ENCODE measurements around the gene NUCB2. TPM values are rescaled to one million over a fixed set of nuclear protein-coding genes. Genes with fewer than 3 reads are reported as not detected.

Gene NUCB2
- total RNA-seq (2022; extraction: Qiagen RNA extraction; ENCODE audit: low read depth), result 27.1 to 36.3 TPM (median 32.1 TPM) in 5 replicates

GRCh38 chr11:17276236-17277023 lies at the start of gene NUCB2:
Gene NUCB2 (plus strand): TSS chr11:17276739. CDS start chr11:17295324, 18,585 bp downstream.

GRCh38 chr11:17351510-17352176 lies 75.1 kb downstream of the NUCB2 start, which contains the start of gene NCR3LG1:
Gene NCR3LG1 (plus strand): TSS chr11:17351800. CDS start chr11:17351970, 170 bp downstream.

Other genes with a start within 250 kb of the NUCB2 start
- 1,405 to 1,959 TPM (median 1,577 TPM) in 5 replicates for gene RPS13, start 199.1 kb upstream of the NUCB2 start, total RNA-seq (2022; extraction: Qiagen RNA extraction; ENCODE audit: low read depth)
- gene PIK3C2A, start 68.8 kb upstream of the NUCB2 start, total RNA-seq (2022; extraction: Qiagen RNA extraction; ENCODE audit: low read depth), result 11.6 to 20.3 TPM (median 17.0 TPM) in 5 replicates
- 2.3 to 3.7 TPM (median 3.3 TPM) in 5 replicates for gene NCR3LG1, start 75.1 kb downstream of the NUCB2 start, total RNA-seq (2022; extraction: Qiagen RNA extraction; ENCODE audit: low read depth)
- gene KCNJ11, start 111.9 kb downstream of the NUCB2 start, total RNA-seq (2022; extraction: Qiagen RNA extraction; ENCODE audit: low read depth), result 0.15 to 0.62 TPM (median 0.37 TPM) in 5 replicates
- gene ABCC8, start 200.1 kb downstream of the NUCB2 start, total RNA-seq (2022; extraction: Qiagen RNA extraction; ENCODE audit: low read depth), result 1.3 to 2.7 TPM (median 1.7 TPM) in 5 replicates

Measured in A549 treated with DMSO at 1 μM for 4 hours (cell line).